Upper lobe of left lung (tissue), 6 donors: ENCODE results near the gene TNRC6C. TPM values are rescaled to one million over a fixed set of nuclear protein-coding genes. Genes with fewer than 3 reads are reported as not detected.

ENCODE experiments used
- ATAC-seq, 2 donors: fragments of 200-7000 bp; cut with Tn5 transposase; one replicate each; pipeline ENCODE4 v1.9.1; 2022; ENCODE audit warnings: mild to moderate bottlenecking in 2 of 2, moderate library complexity in 2 of 2; ENCODE audit not compliant: low FRiP score in 2 of 2
- DNase-seq, 2 donors: peaks; one replicate each; pipeline ENCODE4 v3.0.0-alpha.2; 2019 to 2020
- H3K27ac ChIP-seq, 4 donors: fragments of 200-600 bp; sonication (generic); one replicate each; pipeline ENCODE4 v1.5.1; 2016 to 2019
- H3K27me3 ChIP-seq, 4 donors: fragments of 200-600 bp; sonication (generic); one replicate each; pipeline ENCODE4 v1.5.1; 2017 to 2019
- H3K36me3 ChIP-seq, 4 donors: fragments of 200-600 bp; sonication (generic); one replicate each; pipeline ENCODE4 v1.5.1; 2016 to 2019
- H3K4me1 ChIP-seq, 4 donors: fragments of 200-600 bp; sonication (generic); one replicate each; pipeline ENCODE4 v1.5.1; 2018 to 2019
- H3K4me3 ChIP-seq, 4 donors: fragments of 200-600 bp; sonication (generic); one replicate each; pipeline ENCODE4 v1.5.1; 2017 to 2019; ENCODE audit warnings: mild to moderate bottlenecking in 2 of 4, moderate library complexity in 1 of 4
- H3K9me3 ChIP-seq, 4 donors: fragments of 200-600 bp; sonication (generic); one replicate each; pipeline ENCODE4 v1.5.1; 2018 to 2019
- EP300 ChIP-seq, 4 donors: sonication (generic); formaldehyde crosslinking; IDR thresholded peaks; one replicate each; pipeline ENCODE4 v1.5.1; 2017; ENCODE audit warnings: antibody characterized with exemption in 4 of 4, control low read depth in 2 of 4
- POLR2A ChIP-seq, 4 donors: fragments of 450-650 bp; IDR thresholded peaks; one replicate each; pipeline ENCODE4 v1.5.1; 2016 to 2017; ENCODE audit warnings: antibody characterized with exemption in 4 of 4, mild to moderate bottlenecking in 2 of 4
- POLR2AphosphoS5 ChIP-seq, 2 donors: sonication (generic); formaldehyde crosslinking; IDR thresholded peaks; one replicate each; pipeline ENCODE4 v1.5.1; 2017; ENCODE audit warnings: antibody characterized with exemption in 2 of 2
- WGBS, 2 donors: methylation state at CpG; one replicate each; pipeline ENCODE4 v1.1.5; 2017 to 2018; 5-methylcytosine and 5-hydroxymethylcytosine counted together
- total RNA-seq, 6 donors: library from RNA; depleted of rRNA in 4 of 6; stranded (reverse); fragments of >200 nt in 4 of 6; gene quantifications; one replicate each; pipeline versions ENCODE4 v1.1.0 to v1.2.1, GENCODE V29; 2016 to 2021
- TF ChIP-seq, protein P1 (sequence below), 6 experiments: fragments of 450-650 bp in 4 of 6; fragments of 200-600 bp in 2 of 6; sonication (generic) in 2 of 6; IDR thresholded peaks; one replicate each; pipeline ENCODE4 v1.5.1; 2016 to 2019; ENCODE audit warnings: antibody characterized with exemption in 6 of 6
- donor health status: DM: no; HTN: no; CAD: no; lungs with moderate emphysema.
- donor health status: DM: no; HTN: yes; CAD: no; lungs with severe emphysema.

Gene TNRC6C
- total RNA-seq, 6 donors from 2014 or later: 8.7 to 38.8 (median 14.7) TPM

GRCh38 chr17:77923776-77924513 is 34.6 kb upstream of the TNRC6C start:
- Histone ChIP-seq H3K4me1 (no peaks in the 10 kb centered on the region), H3K36me3 (no peaks in the 10 kb centered on the region), H3K9me3 (no peaks in the 10 kb centered on the region), H3K27me3 (no peaks in the 10 kb centered on the region), H3K27ac (no peak overlapping the region), H3K4me3 (no peak overlapping the region)
- DNase-seq (no peak), ATAC-seq (no peak)
- WGBS, 2 donors: 81 to 83% methylated on average over 9 to 10 of the region's 10 CpGs
- no peak for TF ChIP-seq POLR2AphosphoS5 (IDR thresholded peaks at IDR 0.05)
- TF ChIP-seq, protein P1, sequence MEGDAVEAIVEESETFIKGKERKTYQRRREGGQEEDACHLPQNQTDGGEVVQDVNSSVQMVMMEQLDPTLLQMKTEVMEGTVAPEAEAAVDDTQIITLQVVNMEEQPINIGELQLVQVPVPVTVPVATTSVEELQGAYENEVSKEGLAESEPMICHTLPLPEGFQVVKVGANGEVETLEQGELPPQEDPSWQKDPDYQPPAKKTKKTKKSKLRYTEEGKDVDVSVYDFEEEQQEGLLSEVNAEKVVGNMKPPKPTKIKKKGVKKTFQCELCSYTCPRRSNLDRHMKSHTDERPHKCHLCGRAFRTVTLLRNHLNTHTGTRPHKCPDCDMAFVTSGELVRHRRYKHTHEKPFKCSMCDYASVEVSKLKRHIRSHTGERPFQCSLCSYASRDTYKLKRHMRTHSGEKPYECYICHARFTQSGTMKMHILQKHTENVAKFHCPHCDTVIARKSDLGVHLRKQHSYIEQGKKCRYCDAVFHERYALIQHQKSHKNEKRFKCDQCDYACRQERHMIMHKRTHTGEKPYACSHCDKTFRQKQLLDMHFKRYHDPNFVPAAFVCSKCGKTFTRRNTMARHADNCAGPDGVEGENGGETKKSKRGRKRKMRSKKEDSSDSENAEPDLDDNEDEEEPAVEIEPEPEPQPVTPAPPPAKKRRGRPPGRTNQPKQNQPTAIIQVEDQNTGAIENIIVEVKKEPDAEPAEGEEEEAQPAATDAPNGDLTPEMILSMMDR (IDR thresholded peaks at IDR 0.05): no peak
- TF ChIP-seq EP300 (IDR thresholded peaks at IDR 0.05): no peak
- no peak for TF ChIP-seq POLR2A (IDR thresholded peaks at IDR 0.05)

DNA sequence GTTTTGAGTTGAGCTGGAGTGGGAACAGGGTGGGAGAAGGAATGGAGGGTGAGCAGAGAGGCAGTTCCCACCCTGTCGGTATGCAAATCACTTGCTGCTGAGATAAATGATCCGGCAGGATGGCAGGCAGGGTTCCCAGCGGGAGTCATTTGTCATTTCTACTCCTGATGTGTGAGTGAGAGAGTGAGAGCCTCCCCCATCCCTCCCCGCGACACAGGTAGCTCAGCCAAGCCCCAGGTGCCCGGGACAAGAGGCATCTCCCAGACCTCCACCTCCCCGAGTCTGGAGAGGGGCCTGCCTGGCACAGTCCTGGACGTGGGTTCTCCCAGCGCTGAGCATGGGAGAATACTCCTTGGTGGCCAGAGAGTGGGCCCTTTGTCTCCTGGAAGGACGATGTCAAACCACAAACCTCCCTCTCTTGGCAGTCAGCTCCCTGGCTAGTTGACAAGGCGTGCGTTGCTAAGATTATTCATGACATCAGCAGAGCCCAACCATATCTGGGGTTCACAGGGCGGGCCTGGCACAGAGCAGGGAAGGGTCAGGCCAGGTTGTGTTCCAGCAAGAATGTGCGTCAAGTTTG is 33.7 kb upstream of the TNRC6C start:
- Histone ChIP-seq H3K4me1 (no peaks in the 10 kb centered on the region), H3K27ac (no peak overlapping the region), H3K9me3 (no peaks in the 10 kb centered on the region), H3K36me3 (no peaks in the 10 kb centered on the region), H3K27me3 (no peaks in the 10 kb centered on the region), H3K4me3 (no peak overlapping the region)
- TF ChIP-seq POLR2A (IDR thresholded peaks at IDR 0.05): no peak
- TF ChIP-seq EP300 (IDR thresholded peaks at IDR 0.05): no peak
- TF ChIP-seq, protein P1 (IDR thresholded peaks at IDR 0.05): no peak
- no peak for TF ChIP-seq POLR2AphosphoS5 (IDR thresholded peaks at IDR 0.05)
- WGBS, 2 donors: 46 to 57% methylated on average over 10 to 14 of the region's 14 CpGs
- peak in 1 of 2 donors; percentile 74 for ATAC-seq
- no peak for DNase-seq

- H3K4me3 ChIP-seq: no peak overlapping the region
- H3K27ac ChIP-seq: no peak overlapping the region
- DNase-seq: no peak
- 87 to 88% methylated on average over 10 to 11 of the region's 11 CpGs for WGBS, 2 donors
- H3K4me1 ChIP-seq: no peaks in the 10 kb centered on the region
- H3K27me3 ChIP-seq: no peaks in the 10 kb centered on the region
- no peak for TF ChIP-seq POLR2A (IDR thresholded peaks at IDR 0.05)
- TF ChIP-seq, protein P1 (IDR thresholded peaks at IDR 0.05): no peak
- TF ChIP-seq POLR2AphosphoS5 (IDR thresholded peaks at IDR 0.05): no peak
- no peak for TF ChIP-seq EP300 (IDR thresholded peaks at IDR 0.05)
- H3K36me3 ChIP-seq: no peaks in the 10 kb centered on the region
- no peaks in the 10 kb centered on the region for H3K9me3 ChIP-seq
- no peak for ATAC-seq
These were observed 32.5 kb upstream of the TNRC6C start for GRCh38 chr17:77925831-77926543.

- ATAC-seq: no peak
- Histone ChIP-seq H3K27me3 (no peaks in the 10 kb centered on the region), H3K4me1 (no peaks in the 10 kb centered on the region), H3K36me3 (no peaks in the 10 kb centered on the region), H3K27ac (no peak overlapping the region), H3K9me3 (no peaks in the 10 kb centered on the region), H3K4me3 (no peak overlapping the region)
- no peak for DNase-seq
- WGBS, 2 donors: 80 to 81% methylated on average over 2 of the region's 2 CpGs
- TF ChIP-seq, protein P1 (IDR thresholded peaks at IDR 0.05): no peak
- TF ChIP-seq POLR2AphosphoS5 (IDR thresholded peaks at IDR 0.05) (no peak), POLR2A (IDR thresholded peaks at IDR 0.05) (no peak), EP300 (IDR thresholded peaks at IDR 0.05) (no peak)
These were observed 31.5 kb upstream of the TNRC6C start for GRCh38 chr17:77926981-77927380.
